ENCODE results near the gene SLC25A20.

Gene SLC25A20

DNA sequence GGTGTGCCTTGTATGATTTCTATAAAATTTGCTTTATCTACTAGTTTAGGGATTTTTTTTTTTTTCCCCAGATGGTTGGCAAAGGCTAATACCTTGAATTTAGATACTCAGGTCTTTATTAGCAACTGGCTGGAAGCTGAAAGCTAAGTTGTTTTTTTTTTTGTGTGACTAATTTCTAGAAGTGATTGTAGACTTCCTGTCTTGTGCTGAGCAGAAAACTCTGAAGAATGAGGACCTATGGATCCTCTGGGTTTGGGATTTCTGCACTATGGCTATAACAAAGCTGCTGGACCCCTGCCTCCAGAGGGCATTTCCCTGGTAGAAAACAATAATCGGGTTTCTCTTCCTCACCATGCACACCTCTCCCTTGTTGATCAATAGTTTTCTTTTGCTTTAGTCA is 30.0 kb upstream of the SLC25A20 start:
- H3K4me3 ChIP-seq (ENCODE audit: low read depth, low read length) = no peak overlapping the region
- DNase-seq (ENCODE audit: low read depth) = no peak
- no peak for TF ChIP-seq MYC (IDR thresholded peaks at IDR 0.05; ENCODE audit: low read depth, low read length)
- TF ChIP-seq POLR2A (IDR thresholded peaks at IDR 0.05; ENCODE audit: extremely low read depth, insufficient read length) = no peak
- TF ChIP-seq, protein P1, sequence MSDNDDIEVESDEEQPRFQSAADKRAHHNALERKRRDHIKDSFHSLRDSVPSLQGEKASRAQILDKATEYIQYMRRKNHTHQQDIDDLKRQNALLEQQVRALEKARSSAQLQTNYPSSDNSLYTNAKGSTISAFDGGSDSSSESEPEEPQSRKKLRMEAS (IDR thresholded peaks at IDR 0.05; ENCODE audit: low read depth, low read length) = no peak
- TF ChIP-seq, protein P2, sequence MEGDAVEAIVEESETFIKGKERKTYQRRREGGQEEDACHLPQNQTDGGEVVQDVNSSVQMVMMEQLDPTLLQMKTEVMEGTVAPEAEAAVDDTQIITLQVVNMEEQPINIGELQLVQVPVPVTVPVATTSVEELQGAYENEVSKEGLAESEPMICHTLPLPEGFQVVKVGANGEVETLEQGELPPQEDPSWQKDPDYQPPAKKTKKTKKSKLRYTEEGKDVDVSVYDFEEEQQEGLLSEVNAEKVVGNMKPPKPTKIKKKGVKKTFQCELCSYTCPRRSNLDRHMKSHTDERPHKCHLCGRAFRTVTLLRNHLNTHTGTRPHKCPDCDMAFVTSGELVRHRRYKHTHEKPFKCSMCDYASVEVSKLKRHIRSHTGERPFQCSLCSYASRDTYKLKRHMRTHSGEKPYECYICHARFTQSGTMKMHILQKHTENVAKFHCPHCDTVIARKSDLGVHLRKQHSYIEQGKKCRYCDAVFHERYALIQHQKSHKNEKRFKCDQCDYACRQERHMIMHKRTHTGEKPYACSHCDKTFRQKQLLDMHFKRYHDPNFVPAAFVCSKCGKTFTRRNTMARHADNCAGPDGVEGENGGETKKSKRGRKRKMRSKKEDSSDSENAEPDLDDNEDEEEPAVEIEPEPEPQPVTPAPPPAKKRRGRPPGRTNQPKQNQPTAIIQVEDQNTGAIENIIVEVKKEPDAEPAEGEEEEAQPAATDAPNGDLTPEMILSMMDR (IDR thresholded peaks at IDR 0.05; ENCODE audit: low read depth, low read length) = no peak

DNA sequence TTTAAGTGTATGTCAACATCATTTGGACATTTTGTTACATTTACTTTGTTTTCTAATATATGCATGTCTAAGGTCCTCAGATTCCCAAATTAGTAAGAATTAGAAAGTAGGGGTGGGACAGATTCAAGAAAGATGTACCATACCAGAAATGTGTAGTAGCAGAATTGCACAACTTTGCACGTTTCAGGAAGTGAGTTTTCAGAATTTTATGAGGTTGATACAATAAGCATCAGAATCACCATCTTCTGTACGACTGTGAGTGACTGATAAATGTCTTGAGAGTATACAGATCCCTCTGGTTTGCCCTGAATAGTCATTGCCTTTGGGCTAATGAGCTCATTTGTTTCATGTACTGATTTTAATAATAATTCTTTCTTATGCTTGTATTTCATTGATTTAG is 29.2 kb upstream of the SLC25A20 start:
- H3K4me3 ChIP-seq (ENCODE audit: low read depth, low read length) = no peak overlapping the region
- TF ChIP-seq, protein P1 (IDR thresholded peaks at IDR 0.05; ENCODE audit: low read depth, low read length) = no peak
- TF ChIP-seq, protein P2 (IDR thresholded peaks at IDR 0.05; ENCODE audit: low read depth, low read length) = no peak
- no peak for TF ChIP-seq POLR2A (IDR thresholded peaks at IDR 0.05; ENCODE audit: extremely low read depth, insufficient read length)
- 0 out of 2 replicates have a peak, but pooled peaks have one; percentile 8 for TF ChIP-seq MYC (IDR thresholded peaks at IDR 0.05; ENCODE audit: low read depth, low read length)
- peak; percentile 67 for DNase-seq (ENCODE audit: low read depth)

DNA sequence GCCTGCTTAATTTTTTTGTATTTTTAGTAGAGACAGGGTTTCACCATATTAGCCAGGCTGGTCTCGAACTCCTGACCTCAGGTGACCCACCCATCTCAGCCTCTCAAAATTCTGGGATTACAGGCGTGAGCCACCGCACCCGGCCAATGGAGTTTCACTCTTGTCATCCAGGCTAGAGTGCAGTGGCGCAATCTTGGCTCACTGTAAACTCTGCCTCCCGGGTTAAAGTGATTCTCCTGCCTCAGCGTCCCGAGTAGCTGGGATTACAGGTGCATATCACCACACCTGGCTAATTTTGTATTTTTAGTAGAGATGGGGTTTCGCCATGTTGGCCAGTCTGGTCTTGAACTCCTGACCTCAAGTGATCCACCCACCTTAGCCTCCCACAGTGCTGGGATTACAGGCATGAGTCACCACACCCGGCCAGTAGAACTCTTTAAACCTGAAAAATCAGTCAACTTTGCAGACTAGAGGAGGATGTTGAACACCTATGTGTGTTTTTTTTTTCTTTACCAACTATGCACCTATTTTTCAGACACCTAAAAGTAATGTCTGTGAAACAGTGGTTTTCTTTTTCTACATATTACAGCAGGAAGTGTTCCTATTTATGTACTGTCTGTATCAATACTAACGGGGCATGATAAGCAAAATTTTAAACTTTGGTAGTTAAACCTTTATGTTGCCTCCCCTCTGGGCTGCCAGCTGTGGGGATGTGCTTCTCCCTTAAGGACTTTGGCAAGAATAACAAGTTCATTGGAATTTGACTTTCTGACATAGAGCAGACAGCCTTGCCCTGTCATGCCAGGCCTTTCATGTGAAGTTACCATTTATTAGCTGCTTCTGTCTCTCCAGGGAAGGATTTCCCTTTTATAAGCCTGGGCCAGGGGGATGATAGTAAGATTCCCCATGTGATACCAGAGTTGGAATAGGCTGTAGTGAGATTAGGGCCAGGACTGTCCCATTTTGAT is 28.0 kb upstream of the SLC25A20 start:
- no peak for TF ChIP-seq MYC (IDR thresholded peaks at IDR 0.05; ENCODE audit: low read depth, low read length)
- TF ChIP-seq POLR2A (IDR thresholded peaks at IDR 0.05; ENCODE audit: extremely low read depth, insufficient read length) = no peak
- TF ChIP-seq, protein P1 (IDR thresholded peaks at IDR 0.05; ENCODE audit: low read depth, low read length) = no peak
- TF ChIP-seq, protein P2 (IDR thresholded peaks at IDR 0.05; ENCODE audit: low read depth, low read length) = no peak
- no peak overlapping the region for H3K4me3 ChIP-seq (ENCODE audit: low read depth, low read length)

DNA sequence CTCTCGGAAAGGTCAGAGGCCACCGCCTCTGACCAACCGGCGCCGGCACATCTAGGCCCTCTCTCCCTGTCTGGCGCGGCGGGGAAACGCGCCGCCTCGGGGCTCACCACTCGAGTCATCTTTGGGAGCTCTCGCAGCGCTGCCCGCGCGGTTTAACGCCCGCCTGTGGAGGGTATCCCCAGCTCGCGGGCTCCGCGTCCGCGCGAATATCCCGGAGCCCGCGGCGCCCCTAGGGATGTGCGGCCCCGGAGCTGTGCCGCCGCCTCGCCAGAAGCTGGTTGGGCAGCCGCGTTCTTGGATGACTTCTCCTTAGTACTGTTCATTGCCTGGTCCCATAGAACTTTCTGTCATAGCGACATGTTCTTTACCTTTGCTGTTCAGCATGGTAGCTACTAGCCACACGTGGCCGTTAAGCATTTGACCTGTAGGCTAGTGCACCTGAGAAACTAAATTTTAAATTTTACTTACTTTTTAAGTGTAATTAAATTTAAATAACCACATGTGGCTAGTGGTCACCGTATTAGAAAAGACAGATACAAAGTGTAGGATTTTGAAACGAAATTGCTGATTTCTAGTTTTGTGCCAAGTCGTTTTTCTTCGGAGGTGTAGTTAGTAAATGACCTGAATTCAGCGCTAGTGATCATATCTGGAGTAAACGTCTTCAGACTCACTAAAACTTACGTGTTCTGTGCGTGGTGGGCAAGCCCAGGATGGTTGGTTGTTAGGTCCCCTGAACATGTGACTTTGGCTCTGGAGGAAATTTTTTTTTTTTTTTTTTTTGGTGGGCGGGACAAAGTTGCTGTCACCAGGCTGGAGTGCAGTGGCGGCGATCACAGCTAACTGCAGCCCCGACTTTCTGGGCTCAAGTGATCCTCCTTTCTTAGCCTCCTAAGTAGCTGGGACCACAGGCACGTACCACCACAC is 20.8 kb upstream of the SLC25A20 start:
- DNase-seq (ENCODE audit: low read depth) = peak; percentile 74
- TF ChIP-seq MYC (IDR thresholded peaks at IDR 0.05; ENCODE audit: low read depth, low read length) (peak; percentile 55), POLR2A (IDR thresholded peaks at IDR 0.05; ENCODE audit: extremely low read depth, insufficient read length) (peak; percentile 25)
- TF ChIP-seq, protein P2 (IDR thresholded peaks at IDR 0.05; ENCODE audit: low read depth, low read length) = no peak
- TF ChIP-seq, protein P1 (IDR thresholded peaks at IDR 0.05; ENCODE audit: low read depth, low read length) = peak; percentile 76
- peak overlapping the region; percentile 89 for H3K4me3 ChIP-seq (ENCODE audit: low read depth, low read length)

More for the DNA sequence above, 28.0 kb upstream of the SLC25A20 start:
- no peak for DNase-seq (ENCODE audit: low read depth)

DNA sequence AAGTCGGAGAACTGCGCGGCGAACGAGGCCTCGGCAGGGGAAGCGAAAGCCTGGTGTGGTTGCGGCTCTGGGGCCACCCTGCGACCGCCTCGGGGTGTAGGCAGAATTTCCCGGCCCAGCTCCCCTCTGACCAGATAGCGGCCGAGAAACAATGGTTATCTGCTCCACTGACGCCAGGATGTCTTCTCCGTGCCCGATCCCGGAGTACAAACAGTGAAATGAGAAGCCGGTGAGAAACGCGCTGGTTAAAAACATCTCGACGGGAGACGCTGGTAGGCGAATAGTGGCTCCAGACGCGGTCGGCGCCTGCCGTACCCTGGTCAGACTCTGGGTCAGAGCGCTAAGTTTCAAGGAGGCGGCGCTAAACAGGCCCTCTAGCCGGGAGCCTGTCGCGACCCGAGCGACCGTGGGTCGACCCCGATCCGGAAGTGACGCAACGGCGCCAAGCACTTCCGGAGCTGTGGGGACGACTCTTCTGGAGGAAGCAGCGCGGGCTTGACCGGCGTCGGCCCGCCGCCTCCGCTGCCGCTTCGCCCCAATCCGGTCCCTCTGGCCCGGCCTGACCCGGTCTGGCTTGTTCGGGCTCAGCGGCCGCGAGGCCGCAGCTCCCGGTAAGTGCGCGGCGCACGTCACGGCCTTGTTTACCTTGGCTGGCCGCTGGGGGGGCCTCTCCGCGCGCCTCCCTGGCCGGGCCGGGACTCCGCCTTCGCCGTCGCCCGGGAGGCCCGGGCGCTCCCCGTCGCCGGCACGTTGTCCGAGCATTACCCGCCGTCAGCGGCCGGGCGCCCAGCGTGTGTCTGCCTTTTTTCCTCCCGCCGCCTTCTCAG is 19.9 kb upstream of the SLC25A20 start, which contains the start of gene ARIH2:
Gene ARIH2, plus strand, starts transcription at position 455 of the 827 bp plus-strand sequence. CDS start 8,717 bp downstream, outside the sequence.
- H3K4me3 ChIP-seq (ENCODE audit: low read depth, low read length) = peak within 1 kb of the TSS; percentile 89
- DNase-seq (ENCODE audit: low read depth) = peak; percentile 96

More for the DNA sequence above, 19.9 kb upstream of the SLC25A20 start, which contains the start of gene ARIH2:
- TF ChIP-seq, protein P2 (IDR thresholded peaks at IDR 0.05; ENCODE audit: low read depth, low read length) = no peak
- peak; percentile 41 for TF ChIP-seq POLR2A (IDR thresholded peaks at IDR 0.05; ENCODE audit: extremely low read depth, insufficient read length)
- TF ChIP-seq, protein P1 (IDR thresholded peaks at IDR 0.05; ENCODE audit: low read depth, low read length) = peak; percentile 50
